ENCODE data around the gene INAFM2.

Gene INAFM2

DNA sequence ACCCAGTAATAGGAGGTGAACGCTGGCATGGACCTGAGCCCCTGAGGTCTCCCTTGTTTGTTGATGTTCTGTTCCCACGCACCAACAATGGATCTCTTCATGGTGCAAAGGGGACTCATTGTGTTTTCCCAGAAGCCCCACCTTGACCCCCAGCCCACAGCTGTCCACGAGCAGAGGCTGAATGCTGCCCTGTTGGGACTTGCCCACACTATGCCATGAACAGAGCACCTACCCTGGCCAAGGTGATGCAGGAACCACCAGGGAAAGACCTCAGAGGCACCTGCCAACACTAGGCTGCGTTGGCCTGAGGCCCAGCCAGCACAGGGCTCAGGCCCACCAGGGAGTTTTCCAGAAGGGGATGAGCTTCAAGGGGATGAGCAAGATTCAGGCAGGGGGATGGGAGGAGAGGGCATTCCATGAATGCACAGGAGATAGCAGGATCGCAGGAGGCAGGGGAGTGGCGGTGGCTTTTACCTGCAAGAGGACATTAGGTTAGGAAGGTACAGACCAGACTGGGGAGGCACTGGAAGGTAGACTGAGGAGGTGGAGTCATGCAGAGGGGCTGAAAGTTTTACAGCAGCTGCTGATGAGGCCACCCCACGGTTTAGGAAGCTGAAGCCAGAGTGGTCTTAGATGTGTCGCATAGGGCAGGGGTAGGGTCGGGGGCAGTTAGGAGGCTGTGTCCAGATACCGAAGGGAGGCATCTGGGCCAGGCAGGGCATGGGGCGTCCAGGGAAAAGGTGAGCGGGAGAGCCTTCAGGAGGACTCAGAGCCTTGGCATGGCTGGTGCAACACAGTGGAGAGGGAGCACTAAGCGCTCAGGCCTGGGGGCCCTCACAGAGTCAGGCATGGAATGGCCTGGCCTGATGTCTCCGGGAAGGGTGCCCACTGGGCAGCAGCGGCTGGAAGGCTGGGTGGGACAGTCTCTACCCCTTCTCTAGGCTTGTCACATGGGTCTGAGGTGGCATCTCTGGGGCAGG lies 23.4 kb downstream of the INAFM2 start:
- Mint-ChIP-seq H3K27ac (ENCODE audit: low read depth) (no peak overlapping the region), H3K36me3 (ENCODE audit: insufficient read depth) (peaks cover 2% of the 10 kb centered on the region), H3K27me3 (no peaks in the 10 kb centered on the region), H3K4me3 (no peak overlapping the region), H3K9me3 (no peaks in the 10 kb centered on the region), H3K4me1 (peaks cover 5% of the 10 kb centered on the region)
- no peak for ATAC-seq (replicated peaks; ENCODE audit: extremely low read depth, poor library complexity, severe bottlenecking)
- no peak for DNase-seq (ENCODE audit: low spot score in 2 of 2)

DNA sequence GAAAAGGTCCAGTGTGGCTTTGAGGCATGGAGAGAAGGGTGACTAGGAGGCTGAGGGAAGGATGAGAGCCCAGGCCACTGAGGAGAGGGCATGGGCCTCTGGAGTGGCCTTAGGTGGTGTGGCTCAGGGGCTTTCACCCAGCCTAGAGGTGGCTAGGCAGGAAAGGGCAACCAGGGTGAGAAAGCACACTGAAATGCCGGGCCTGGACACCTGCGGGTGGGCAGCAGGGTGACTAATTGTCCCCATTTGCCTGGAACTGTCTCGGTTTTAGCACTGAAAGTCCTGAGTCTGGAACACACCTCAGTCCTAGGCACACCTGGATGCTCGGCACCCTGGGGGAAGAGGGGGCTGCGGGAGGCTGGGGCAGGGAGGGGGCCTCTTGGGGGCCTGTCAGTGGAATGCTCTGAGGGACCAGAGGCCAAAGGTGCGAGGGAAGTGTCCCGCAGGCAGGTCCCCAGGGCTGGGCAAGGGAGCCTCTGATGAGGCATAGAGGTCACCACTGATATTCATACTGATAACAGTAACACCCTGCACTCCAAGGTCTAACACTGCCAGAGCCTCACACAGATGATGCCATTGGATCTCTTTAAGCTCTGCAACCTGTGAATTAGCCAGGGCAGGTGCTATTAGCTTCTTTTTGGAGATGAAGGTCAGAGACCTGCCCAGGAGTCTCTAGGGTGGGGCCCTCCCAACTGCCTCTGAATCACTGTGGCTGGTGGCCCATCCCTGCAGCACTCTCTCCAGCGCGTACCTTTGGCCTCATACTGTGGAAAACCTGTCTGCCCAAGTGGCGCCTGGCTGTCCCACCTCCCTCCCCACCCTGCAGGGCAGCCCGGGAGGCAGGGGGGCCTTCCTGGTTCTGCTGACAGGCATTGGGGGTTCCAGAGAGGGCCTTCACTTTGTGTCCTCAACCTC lies 24.3 kb downstream of the INAFM2 start:
- ATAC-seq (replicated peaks; ENCODE audit: extremely low read depth, poor library complexity, severe bottlenecking) (no peak), DNase-seq (ENCODE audit: low spot score in 2 of 2) (no peak)
- H3K27me3 Mint-ChIP-seq = no peaks in the 10 kb centered on the region
- H3K27ac Mint-ChIP-seq (ENCODE audit: low read depth) = no peak overlapping the region
- peaks cover 2% of the 10 kb centered on the region for H3K36me3 Mint-ChIP-seq (ENCODE audit: insufficient read depth)
- H3K9me3 Mint-ChIP-seq = no peaks in the 10 kb centered on the region
- H3K4me3 Mint-ChIP-seq = no peak overlapping the region
- peaks cover 5% of the 10 kb centered on the region for H3K4me1 Mint-ChIP-seq

DNA sequence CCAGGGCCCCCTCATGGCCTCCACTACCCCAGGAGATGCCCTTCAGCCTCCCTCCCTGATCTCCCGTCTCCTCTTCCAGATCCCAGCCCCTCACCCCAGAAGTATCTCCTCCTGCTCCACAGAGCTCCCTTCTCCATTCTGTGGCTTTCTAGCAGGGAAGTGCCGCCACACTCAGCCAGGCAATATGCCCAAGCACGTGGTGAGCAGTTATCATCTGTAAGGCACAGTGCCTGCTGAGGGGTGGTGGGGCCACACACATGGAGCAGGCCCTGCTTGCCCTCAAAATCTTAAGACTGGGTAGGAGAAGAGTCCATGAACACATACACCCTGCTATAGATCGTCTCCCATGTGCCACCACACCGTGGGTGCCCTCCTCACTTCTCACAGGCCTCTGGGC lies 25.0 kb downstream of the INAFM2 start:
- no peak for ATAC-seq (replicated peaks; ENCODE audit: extremely low read depth, poor library complexity, severe bottlenecking)
- H3K9me3 Mint-ChIP-seq = no peaks in the 10 kb centered on the region
- H3K4me1 Mint-ChIP-seq = peaks cover 5% of the 10 kb centered on the region
- peaks cover 2% of the 10 kb centered on the region for H3K36me3 Mint-ChIP-seq (ENCODE audit: insufficient read depth)
- H3K4me3 Mint-ChIP-seq = no peak overlapping the region
- DNase-seq (ENCODE audit: low spot score in 2 of 2) = no peak
- H3K27ac Mint-ChIP-seq (ENCODE audit: low read depth) = no peak overlapping the region
- H3K27me3 Mint-ChIP-seq = no peaks in the 10 kb centered on the region

DNA sequence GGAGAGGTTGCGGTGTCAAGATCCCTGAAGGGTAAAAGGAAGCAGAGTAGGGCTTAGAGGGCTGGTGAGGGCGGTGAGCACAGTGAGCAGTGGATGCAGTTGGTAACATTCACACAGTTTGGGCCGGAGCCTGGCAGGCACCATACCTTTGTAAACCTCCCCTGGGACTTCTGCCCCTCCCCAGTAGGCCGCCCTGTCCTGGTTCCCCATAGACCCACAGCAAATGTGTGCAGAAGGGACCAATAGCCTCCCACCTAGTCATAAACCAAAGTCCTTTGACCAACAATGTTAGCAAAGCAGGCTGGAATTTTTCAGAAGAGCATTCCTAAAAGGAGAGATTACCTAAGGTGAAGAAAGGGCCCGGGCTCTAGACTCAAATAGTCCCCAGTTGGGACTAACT lies 25.7 kb downstream of the INAFM2 start:
- DNase-seq (ENCODE audit: low spot score in 2 of 2) (no peak), ATAC-seq (replicated peaks; ENCODE audit: extremely low read depth, poor library complexity, severe bottlenecking) (no peak)
- Mint-ChIP-seq H3K27me3 (no peaks in the 10 kb centered on the region), H3K36me3 (ENCODE audit: insufficient read depth) (peaks cover 2% of the 10 kb centered on the region), H3K9me3 (no peaks in the 10 kb centered on the region), H3K4me1 (peaks cover 5% of the 10 kb centered on the region), H3K27ac (ENCODE audit: low read depth) (no peak overlapping the region), H3K4me3 (no peak overlapping the region)

DNA sequence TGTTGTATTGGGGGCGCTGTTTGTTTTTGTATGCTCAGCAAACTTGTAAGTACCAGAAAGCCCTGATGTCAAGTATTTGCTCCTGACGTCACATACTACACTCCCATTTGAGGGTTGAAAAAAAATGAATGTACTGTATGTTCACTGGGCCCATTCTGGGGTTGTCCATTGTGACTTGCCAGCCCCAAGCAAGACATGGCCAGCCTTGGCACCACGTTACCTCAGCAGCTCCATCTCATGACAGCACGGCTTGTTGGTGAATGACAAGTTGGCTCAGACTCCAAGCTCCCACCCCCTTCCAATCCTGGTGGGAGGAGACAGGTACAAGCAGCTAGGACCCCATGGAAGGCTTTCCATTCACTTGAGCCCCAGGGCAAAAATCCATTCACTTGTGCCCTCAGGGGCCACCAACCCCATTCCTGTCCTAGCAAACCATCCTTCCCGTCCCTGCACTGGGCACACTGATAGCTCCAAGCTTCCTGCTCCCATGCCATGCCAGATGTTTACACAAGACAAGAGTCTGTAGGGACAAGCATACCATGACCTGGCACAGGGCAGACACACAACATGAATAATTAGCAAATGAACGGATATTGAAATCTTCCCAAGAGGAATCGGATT lies 28.9 kb downstream of the INAFM2 start:
- Mint-ChIP-seq H3K27ac (ENCODE audit: low read depth) (no peak overlapping the region), H3K27me3 (no peaks in the 10 kb centered on the region), H3K4me1 (peaks cover 5% of the 10 kb centered on the region), H3K36me3 (ENCODE audit: insufficient read depth) (peaks cover 2% of the 10 kb centered on the region), H3K9me3 (no peaks in the 10 kb centered on the region), H3K4me3 (no peak overlapping the region)
- DNase-seq (ENCODE audit: low spot score in 2 of 2) = no peak
- no peak for ATAC-seq (replicated peaks; ENCODE audit: extremely low read depth, poor library complexity, severe bottlenecking)

DNA sequence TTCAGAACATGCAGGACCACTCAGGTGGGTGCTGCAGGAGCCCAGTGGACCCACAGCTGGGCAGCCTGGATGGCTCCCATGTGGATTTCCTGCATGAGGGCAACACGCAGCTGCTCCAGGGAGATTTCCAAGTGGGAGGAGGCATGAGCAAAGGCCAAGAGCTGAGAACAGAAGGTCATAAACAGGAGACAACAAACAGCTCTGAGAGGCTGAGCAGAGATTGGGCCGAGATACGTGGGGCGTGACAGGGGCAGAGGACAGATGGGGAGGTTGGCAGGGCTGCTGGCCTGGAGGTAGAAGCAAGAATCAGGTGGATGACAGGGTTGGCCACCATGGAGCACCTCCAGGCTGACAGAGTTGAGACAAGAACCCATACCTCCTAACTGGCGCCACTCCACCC lies 30.2 kb downstream of the INAFM2 start:
- H3K4me3 Mint-ChIP-seq = no peak overlapping the region
- H3K9me3 Mint-ChIP-seq = no peaks in the 10 kb centered on the region
- no peaks in the 10 kb centered on the region for H3K27me3 Mint-ChIP-seq
- peaks cover 2% of the 10 kb centered on the region for H3K36me3 Mint-ChIP-seq (ENCODE audit: insufficient read depth)
- no peak overlapping the region for H3K27ac Mint-ChIP-seq (ENCODE audit: low read depth)
- DNase-seq (ENCODE audit: low spot score in 2 of 2) (no peak), ATAC-seq (replicated peaks; ENCODE audit: extremely low read depth, poor library complexity, severe bottlenecking) (no peak)
- H3K4me1 Mint-ChIP-seq = peaks cover 4% of the 10 kb centered on the region

DNA sequence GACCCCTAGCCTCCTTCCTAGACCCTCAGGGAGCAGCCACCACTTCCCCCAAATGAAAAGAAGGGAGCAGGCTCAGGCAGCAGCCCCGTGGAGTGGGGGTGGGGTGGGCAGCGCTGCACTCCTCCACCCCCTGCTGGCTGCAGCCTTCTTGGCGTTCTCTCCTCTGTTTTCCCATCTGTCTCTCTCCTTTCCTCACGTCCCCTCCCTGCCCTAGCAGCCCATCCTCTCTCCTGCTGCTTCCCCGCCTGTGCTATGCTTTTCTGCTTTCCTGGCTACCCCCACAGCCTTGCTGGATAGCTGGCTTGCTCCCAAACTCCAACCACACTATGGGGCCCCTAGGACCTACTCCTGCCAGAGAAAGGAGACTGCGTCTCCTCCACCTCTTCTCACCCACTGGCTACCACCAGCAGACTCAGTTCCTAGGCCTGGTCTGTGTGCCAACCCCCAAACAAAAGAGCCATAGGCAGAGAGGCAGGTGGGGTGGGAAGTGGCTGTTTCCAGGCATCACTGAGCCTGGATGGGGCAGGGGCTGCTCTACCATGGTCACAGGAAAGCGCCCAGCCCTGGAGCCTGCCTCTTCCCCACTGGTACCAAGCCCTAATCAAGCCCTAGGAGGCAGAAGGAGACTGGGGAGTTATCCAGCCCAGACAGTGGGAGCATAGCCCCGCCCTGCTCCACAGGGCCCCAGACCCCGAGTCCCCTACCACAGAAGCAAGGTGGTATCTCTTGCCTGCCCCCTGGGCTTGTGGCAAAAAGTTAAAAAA lies 31.1 kb downstream of the INAFM2 start:
- no peak overlapping the region for H3K4me3 Mint-ChIP-seq
- H3K27me3 Mint-ChIP-seq = no peaks in the 10 kb centered on the region
- no peak overlapping the region for H3K27ac Mint-ChIP-seq (ENCODE audit: low read depth)
- no peak for ATAC-seq (replicated peaks; ENCODE audit: extremely low read depth, poor library complexity, severe bottlenecking)
- H3K4me1 Mint-ChIP-seq = peaks cover 10% of the 10 kb centered on the region
- DNase-seq (ENCODE audit: low spot score in 2 of 2) = no peak
- H3K36me3 Mint-ChIP-seq (ENCODE audit: insufficient read depth) = peaks cover 5% of the 10 kb centered on the region
- H3K9me3 Mint-ChIP-seq = no peaks in the 10 kb centered on the region

DNA sequence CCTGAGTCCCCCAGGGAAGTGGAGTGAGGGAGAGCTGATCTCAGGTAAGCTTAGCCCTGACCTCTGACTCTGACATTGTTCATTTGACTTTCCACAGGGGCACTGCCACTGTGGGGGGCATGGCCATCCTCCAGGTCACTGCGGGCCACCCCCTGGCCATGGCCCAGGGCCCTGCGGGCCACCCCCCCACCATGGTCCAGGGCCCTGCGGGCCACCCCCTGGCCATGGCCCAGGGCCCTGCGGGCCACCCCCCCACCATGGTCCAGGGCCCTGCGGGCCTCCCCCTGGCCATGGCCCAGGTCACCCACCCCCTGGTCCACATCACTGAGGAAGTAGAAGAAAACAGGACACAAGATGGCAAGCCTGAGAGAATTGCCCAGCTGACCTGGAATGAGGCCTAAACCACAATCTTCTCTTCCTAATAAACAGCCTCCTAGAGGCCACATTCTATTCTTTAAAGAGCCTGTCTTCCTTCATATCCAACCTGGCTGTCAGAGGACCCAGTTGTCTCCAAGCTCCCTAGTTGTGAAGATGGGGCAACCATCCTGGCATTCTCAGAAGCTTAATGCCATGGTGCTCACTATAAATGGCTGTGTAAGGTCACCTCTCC lies 32.6 kb downstream of the INAFM2 start:
- Mint-ChIP-seq H3K27ac (ENCODE audit: low read depth) (no peak overlapping the region), H3K36me3 (ENCODE audit: insufficient read depth) (peaks cover 5% of the 10 kb centered on the region), H3K4me3 (no peak overlapping the region), H3K9me3 (no peaks in the 10 kb centered on the region), H3K4me1 (peaks cover 10% of the 10 kb centered on the region), H3K27me3 (no peaks in the 10 kb centered on the region)
- DNase-seq (ENCODE audit: low spot score in 2 of 2) (no peak), ATAC-seq (replicated peaks; ENCODE audit: extremely low read depth, poor library complexity, severe bottlenecking) (no peak)

DNA sequence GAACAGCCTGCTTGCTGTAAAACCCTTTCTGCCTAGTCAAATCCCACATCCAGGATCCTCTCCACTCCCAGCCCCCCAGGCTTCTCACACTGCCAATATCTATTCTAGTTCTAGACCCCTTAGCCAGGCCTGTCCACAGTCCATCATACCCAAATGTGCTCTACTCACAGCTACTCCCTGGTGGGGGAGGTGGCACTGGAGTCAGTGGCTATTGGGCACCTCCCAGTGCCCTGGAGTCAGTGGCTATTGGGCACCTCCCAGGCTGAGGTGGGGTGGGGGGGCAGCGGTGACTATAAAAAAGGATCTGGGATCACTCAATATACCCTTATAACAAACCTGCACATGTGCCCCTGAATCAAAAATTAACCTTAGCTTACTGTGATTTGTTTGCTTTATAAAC lies 33.8 kb downstream of the INAFM2 start:
- Mint-ChIP-seq H3K27me3 (no peaks in the 10 kb centered on the region), H3K9me3 (no peaks in the 10 kb centered on the region), H3K4me3 (peak overlapping the region; percentile 81), H3K4me1 (peaks cover 13% of the 10 kb centered on the region), H3K27ac (ENCODE audit: low read depth) (no peak overlapping the region), H3K36me3 (ENCODE audit: insufficient read depth) (peaks cover 5% of the 10 kb centered on the region)
- DNase-seq (ENCODE audit: low spot score in 2 of 2) = no peak
- ATAC-seq (replicated peaks; ENCODE audit: extremely low read depth, poor library complexity, severe bottlenecking) = no peak

DNA sequence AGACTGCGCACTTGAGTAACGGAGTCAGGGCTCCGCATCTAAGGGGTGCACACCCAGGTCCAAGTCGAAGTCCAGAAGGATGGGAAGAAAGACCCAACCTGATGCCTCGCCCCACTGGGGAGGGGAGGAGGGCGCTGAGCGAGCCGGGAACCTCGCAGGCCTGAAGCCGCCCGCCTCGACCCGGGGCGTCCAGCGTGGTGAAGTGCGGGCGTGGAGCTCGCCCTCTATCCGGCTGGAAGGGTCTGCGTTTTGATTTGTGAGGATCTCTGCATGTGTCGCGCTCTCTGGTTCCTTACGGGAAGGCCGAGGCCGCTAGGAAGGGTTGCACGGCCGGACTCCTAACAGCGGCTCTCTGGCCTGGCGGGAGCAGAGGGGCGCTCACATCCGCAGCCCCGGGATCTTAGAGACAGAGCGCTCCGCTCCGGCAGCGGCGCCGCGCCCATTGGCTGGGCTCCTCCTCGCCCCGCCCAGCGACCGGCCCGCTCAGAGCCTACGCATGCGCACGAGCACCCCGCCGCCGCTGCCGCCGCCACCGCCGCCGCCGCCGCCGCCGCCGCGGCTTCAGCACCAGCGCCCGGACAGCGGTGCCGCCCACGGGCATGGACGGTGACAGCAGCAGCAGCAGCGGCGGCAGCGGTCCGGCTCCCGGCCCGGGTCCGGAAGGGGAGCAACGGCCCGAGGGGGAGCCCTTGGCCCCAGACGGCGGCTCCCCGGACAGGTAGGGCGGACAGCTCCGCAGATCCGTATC lies 34.4 kb downstream of the INAFM2 start, which contains the start of gene DISP2:
DISP2 (plus strand) TSS at position 497 of the 748 bp plus-strand sequence; CDS start at position 600, 103 bp downstream.
- H3K27ac Mint-ChIP-seq (ENCODE audit: low read depth) = peak within 1 kb of the TSS; percentile 55
- H3K4me3 Mint-ChIP-seq = peak within 1 kb of the TSS; percentile 81
- ATAC-seq (replicated peaks; ENCODE audit: extremely low read depth, poor library complexity, severe bottlenecking) = peak; percentile 84
- no peaks in the 10 kb centered on the region for H3K9me3 Mint-ChIP-seq
- peaks cover 5% of the 10 kb centered on the region for H3K36me3 Mint-ChIP-seq (ENCODE audit: insufficient read depth)
- peak; percentile 87 to 88 for DNase-seq (ENCODE audit: low spot score in 2 of 2)
- peaks cover 19% of the 10 kb centered on the region for H3K4me1 Mint-ChIP-seq
- H3K27me3 Mint-ChIP-seq = no peaks in the 10 kb centered on the region
